HG03175 (cell line): ENCODE measurements around the gene TSPAN11.

Experiments
- ATAC-seq: cut with Tn5 transposase; IDR thresholded peaks from one replicate; pipeline ENCODE4 v1.9.1; 2021; ENCODE audit warnings: mild to moderate bottlenecking, moderate library complexity; ENCODE audit not compliant: unreplicated experiment

TSPAN11 gene

DNA sequence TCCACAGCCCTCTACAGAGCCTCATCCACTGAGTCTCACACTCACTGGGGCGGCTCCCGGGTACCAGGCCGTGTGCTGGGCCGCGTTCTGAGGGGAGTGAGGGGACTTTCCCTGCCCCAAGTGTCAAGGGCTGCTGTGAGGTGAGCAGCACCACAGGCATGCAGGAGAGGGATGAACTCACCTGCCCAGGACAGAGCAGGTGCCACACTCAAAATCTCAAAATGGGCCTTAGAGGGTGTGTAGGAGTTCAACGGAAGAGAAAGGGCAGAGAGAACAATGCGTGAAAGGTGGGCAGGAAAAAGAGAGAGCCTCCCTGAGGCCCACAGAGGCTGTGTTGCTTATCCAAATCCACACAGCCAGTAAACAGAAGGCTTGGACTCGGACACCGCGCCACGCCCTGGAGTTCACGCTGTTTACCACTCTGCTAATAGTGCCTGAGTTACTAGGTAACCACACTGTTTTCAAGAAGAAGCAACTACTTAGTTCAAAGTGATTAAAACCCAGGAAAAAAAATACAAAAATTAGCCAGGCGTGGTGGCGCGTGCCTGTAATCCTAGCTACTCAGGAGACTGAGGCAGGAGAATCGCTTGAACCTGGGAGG, 32.7 kb downstream of the TSPAN11 start:
- no peak for ATAC-seq

DNA sequence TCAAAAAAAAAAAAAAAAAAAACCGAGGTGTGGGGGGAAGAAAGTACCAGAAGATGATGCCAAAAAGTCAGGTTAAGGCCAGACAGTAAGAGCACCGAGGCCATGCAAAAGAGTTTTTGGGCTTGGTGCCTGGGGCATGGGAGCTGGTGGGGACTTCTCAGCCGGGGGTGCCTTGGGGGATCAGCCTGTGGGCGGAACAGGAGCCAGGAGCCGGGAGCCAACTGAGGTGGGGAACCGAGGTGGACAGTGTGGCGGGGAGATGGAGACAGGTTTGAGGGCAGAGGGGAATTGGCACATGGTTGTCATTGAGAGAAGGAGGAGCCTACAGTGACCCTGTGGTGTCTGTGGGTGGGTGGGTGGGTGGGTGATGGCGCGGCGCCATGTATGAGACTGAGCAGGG, 33.2 kb downstream of the TSPAN11 start:
- no peak for ATAC-seq

DNA sequence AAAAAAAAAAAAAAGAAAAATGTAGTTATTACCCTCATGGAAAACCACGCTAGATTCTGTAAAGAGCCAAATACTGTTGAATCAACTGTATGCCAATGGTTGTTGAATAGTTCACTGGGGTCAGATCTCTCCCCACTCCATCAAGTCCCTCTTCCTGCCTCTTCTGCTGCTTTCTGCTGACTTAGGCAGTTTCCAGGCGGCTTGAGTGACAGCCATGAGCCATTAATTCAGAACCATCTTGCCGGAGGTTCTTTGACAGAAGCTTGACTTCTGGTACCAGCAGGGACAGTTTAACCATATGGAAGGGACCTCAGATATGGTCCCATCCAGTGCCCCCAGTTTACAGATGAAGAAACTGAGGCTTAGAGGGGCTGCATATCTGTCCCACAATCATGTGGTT, 34.5 kb downstream of the TSPAN11 start:
- no peak for ATAC-seq

DNA sequence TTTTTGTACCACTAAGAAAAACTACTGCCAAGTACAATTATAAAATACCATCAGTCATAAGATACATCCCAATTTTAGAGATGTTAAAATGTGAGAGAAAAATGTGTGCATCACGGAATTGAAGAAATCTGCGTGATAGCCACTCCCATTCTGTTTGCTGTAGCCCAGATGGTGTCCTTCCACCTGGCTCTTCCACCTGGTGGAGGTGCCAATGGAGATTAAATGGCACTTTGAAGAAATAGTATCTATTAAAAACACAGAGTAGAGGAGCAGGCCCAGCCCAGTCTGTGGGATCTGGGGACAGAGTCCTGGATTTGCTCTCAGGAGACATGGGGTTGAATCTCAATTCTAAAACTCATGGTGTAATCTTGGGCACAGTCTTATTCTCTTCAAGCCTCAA, 35.5 kb downstream of the TSPAN11 start:
- ATAC-seq: no peak

DNA sequence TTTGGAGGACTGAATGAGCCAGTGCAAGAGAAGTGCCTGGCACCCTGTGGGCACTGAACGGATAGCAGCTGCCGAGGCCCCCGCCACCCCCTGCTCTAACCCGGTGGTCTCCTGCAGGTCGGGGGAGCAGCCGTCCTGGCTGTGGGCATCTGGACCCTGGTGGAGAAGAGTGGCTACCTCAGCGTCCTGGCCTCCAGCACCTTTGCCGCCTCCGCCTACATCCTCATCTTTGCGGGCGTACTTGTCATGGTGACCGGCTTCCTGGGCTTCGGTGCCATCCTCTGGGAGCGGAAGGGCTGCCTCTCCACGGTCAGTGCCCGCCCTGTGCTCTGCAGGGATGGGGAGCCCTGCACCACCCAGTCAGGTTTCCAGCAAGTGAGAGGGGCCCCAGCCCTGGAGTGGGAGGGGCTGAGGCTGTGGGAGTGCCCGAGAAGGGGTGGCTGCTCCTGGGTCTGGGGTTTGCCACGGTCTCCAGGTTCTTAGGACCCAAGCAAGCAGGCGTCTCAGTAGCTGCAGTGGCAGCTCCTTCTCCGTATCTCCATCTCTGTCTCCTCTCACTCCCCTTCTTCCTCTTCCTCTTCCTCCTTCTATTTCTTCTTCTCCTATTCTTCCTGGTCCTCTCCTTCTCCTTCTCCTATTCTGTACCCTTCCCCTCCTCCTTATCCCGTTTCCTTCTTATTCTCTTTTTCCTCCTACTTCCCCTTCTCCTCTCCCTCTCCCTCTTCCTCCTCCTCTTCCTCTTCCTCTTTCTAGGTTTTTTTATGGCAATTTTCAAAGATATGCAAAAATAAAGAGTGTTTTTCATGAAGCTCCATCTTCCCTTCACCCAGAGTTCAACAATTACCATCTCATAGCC, 37.4 kb downstream of the TSPAN11 start:
- ATAC-seq: no peak

DNA sequence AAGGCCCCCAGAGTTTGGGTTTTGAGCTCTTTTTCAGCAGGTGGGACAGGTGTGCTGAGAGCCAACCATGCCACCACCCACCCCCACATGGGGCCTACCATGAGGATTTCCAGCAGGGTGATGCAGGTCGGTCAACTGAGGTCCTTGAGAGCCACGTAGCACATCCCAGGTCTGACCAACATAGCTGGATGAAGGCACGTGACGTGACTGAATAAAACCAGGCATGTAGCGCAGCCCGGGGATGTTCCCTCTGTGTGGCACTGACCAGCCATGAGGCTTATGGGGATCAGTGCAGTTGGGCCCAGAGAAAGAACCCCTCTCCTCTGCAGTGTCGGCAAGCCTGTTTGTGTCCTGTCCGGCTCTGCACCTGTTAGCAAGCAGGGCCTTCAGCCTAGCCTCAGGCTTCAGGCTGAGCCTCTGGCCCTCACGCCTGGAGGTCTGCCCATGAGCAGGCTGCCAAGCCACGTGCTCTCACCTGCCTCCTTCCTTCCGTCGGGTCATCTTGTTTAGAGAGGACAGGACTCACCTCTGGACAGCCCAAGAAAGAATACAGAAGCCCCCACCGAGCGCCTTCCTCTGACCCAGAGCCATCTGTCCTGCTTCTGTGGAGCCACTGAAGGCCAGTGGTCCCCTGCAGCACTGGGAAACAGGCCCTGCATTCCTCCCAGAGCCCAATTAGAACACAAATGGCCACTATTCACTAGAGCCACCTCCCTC, 38.5 kb downstream of the TSPAN11 start:
- no peak for ATAC-seq

DNA sequence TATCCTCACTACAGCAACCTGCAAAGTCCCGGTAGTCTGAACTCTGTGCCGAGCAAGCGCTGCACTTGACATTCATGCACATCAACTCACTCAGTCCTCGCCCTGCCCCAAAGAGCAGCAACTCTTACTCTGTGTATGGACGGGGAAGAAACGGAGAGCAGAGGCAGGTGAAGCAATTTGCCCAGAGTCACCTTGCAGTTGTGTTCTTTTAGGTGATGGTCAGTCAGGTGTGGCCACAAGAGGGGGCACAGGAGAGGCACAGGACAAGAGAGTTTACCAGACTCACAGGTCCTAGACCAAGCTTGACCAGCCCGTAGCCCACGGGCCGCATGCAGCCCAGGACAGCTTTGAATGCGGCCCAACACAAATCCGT, 39.1 kb downstream of the TSPAN11 start:
- ATAC-seq: no peak

DNA sequence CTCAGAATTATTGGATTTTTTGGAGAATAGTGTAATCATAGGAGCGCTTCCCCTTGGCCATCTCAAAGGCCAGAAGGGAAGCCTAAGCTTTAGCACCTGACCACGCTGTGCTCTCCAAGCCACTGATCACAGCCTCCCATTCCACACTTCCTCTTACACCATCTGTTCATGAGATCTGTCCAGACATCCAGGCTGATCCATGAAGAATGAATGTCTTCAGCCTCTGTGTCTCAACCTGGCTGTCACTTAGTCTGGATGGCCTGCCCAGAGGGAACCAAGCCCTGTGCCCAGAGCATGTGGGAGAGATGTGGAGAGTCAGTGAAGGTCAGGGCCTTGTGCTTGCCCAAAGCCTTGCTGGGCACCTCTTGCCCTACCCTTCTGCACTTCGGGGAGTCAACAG, 40.5 kb downstream of the TSPAN11 start:
- no peak for ATAC-seq

DNA sequence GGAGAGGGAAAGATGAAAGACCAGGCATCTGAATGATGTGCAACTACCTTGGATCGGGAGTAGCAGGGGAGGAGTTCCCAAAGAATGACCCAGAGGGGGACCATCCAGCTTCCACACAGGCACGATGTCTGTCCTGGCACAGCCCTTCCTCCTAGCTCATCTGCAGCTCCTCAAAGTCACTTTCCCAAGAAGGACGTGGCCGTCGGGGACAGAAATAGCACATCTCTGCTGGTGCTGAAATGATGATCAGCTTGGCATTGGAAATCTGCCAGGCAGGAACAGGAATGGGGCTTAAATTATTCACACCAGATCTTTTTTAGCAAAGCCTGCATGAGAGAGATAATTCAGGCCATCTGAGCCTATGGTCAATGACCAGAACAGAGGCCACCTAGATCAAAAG, 41.7 kb downstream of the TSPAN11 start:
- ATAC-seq: no peak

DNA sequence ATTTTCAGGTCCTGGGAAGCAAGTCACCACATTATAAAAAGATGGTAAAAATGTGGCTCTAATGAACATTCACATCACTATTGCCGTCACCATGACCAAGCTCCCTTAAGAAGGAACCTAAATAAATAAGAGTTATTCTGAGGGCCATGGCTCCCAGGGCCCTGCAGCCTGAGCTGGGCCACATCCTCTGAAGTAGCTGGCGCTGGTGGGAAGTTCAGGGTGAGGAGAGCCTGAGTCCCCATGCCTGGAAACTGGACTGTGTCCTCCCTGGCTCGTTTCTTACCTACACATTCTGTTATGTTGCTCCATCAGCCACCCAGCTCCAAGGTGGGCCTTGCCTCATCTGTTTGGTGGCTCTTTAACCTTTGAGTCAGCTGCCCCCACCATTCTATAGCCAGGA, 42.5 kb downstream of the TSPAN11 start:
- no peak for ATAC-seq

DNA sequence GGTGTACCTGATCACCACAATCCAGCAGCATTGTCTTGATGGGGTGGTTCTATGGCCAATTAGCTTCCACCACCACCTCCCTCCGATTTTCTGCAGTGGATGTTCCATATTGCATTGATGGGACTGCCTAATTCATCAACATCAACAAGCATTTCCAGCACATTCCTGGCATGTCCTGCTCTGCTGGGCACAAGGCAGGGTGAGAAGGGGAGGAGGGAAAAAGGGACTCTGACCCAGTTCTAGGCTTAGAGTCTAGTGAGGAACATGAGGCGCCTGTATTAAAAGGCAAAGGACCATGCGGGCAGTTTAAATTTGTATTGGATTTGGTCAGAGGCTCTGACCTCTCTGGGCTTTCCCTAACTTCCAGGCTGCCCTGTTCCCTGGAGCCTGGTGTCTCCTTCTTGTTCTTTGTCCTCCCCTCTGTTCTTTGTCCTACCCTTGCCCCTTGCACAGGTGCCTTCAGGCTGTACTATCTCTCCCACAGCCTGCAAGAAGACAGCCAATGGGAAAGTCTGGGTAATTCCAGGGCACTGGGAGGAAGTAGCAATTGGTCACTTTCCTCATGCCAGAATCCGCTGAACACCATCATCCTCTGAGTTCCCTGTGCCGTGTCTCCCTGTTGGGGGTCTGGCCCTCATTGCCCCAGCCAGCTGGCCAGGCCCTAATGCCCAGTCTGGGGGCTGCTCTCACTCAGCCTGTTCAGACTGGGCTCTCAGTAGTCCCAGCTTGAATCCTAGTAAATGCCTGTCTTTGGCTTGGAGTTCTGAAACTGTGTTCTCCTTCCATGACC, 43.3 kb downstream of the TSPAN11 start:
- no peak for ATAC-seq

DNA sequence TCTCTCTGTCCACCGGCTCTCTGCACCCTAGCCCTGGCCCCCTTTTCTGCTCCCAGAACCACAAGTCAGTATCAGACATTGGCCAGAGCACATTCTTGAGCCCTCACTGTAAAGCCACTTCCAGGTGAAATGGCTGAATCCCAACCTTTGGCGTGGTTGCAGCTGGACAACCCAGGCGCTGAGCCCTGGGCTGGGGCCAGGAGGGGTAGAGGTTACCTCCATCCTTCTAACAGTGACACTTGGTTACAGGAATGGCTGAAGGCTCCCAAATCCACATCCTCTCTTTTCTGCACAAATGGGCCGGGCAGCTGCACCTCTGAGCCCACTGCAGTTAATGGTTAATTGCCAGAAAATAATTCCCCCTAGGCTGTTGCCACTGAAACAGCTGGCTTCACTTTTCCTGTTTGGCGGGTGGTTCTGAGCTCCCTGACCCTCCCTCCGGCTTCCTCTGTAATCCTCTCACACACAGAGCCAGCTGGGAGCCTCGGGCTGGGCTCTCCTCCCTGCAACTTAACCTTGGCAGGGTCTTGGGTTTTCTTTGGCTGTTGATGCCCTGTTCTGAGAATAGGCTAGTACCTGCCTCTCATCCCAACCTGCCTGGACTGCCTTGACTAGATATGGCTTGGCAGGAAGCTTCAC, 44.1 kb downstream of the TSPAN11 start:
- ATAC-seq: no peak

DNA sequence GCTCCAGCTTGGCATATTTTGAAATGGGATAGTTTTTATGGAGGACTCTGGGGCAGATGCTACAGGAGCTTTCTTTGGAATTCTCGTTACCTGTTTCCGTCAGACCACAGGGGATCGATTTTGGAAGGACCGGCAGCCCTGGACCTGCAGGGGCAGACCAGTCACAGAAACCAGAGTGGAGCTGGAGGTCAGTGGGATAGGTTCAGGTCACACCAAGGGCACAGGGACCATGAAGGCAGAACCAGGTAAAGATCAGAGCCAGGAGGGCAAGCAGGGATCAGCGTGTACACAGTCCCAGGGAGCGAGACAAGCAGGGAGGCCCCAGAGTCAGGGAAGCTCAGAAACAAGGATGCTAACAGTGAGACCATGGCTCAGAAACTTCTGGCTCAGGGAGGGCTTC, 45.5 kb downstream of the TSPAN11 start:
- ATAC-seq: no peak

DNA sequence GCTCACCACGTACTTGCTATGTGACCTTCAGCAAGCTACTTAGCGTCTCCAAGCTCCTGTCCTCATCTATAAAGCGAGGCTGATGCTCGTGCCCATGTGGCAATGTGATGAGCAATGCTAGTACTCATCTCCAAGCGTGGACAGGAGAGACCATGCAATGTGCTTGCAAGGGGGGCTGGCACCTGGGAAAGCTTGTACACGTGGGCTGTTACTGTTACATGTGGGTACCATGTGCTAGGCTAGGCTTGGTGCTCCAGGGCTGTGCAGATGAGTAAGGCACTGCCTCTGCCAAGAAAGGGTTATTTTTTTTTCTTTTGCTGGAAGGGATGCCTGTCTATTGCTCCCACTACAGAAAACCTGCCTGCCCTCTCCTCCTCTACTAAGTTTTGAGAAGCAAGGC, 46.6 kb downstream of the TSPAN11 start:
- ATAC-seq: no peak

DNA sequence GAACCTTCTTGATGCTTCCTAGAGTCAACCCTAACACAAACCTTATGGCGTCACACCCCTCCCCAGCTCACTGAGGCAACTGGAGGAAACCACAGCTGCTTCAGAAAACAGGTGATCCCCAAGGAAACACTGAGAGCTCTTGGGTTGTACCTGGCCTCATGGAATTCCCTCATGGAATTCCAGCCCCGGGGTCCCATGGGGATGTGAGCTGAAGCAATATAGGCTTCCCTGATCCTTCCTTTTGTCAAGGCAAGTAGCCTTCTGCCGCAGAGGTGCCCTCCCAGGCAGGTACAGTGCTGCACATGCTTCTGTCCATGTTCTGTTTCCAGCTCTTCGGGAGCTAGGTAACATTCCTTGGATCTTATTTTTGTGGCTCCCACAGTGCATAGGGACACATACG, 47.3 kb downstream of the TSPAN11 start:
- ATAC-seq: no peak

DNA sequence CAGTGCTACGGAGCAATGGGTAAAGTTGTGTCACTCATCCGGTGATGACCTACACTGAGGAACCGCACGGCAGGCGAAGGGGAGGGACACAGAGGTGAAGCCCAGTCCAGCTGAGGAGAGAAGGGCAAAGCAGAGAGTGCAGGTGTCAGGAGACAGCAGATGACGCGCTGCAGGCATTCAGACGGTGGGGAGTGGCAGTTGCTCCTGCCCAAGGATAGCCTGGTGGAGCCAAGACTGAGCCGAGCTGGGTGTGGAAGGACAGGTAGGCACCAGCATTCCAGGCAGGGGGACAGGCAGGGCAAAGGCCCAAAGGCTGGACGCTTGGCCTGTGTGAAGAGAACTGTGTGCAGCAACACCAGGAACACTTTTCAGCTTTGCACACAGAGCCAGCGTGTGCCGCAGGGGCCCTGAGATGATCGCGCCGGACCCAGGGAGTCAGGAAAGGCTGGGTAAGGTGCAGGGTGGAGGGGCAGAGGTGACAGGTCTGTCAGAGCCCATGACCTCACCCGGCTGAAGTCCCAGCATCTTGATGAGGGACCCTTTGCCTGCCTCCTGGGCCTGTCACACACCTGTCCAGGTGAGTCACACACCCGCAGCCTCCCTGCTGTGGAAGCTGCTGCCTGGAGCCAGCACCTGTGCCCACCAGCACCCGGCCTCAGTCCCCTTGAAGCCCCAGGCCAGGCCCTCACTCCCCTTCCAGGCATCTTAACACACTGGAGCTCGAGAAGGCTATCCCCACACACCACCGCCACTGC, 48.4 kb downstream of the TSPAN11 start:
- ATAC-seq: no peak

DNA sequence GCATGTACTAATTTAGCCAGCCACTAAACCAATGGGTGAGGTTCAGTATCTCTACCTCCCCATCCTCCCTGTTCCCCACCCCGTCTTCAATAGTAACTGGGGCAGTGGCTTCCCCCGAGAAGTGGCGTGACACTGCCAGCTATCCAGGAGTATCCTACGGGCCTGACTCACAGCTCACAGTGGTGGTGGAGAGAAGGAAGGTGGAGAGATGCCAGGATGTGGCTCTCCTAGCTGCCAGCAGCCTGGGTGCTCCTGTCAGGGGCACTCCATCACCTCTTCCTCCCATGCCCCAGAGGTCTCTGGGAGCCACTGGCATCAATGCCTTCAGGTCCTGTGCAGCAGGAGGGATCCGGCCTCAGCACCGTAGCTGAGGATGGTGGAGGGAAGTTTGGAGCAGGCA, 49.0 kb downstream of the TSPAN11 start:
- ATAC-seq: no peak

DNA sequence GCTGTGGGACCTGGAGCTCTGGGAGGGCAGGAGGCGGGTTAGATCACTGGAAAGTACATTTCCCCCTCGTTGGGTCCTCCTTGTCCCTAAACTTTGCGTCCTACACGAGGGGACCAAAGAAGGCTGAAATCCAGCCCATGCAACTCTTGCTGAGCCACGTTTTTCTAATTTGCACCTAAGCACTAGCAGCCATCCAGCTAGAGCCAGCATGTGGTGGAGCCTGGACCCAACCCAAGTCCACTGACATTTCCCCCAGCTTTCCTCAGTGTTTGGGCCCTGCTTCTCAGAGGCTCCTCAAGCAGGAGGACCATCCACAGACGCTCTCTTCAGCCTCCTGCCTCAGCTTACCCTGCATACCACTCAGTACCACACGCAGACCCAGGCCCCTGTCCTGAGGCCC, 49.7 kb downstream of the TSPAN11 start:
- no peak for ATAC-seq

DNA sequence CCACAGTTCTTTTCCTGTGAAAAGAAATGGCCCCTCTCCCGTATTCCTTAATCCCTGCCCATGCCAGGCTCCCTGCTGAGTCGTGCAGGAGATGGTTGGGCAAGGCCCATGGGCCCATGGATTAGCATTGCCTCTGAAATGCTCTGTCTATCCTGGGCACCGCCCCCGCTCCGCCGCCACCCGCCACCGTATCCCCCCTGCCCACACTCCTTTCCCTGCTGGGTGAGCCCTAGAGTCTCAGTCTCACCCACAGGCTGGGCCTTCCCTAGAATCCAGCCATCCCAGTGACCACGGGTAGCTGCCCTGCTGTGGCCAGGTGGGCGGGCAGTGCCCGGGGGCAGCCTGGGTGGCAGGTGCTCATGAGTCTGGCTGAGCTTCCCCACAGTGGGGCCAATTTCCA, 50.6 kb downstream of the TSPAN11 start:
- ATAC-seq: no peak
